ENCODE data around the gene TENM3.

DNA sequence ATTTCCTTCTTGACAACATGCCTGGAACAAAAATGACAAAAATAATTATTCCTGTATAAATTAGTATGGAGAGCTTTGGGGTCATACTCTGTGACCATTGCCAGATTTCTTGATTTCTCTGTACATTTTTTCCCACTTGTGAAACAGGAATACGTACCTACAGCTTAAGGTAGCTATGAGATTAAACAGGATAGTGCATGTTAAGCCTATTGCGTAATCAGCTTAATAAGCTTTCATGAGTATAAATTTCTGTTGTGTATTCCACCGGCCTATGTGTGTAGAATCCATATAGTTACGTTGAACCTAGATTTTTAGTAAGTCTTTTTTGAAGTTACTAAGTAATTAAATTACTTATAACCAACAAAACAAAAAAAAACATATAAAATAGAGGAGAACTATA lies 339.0 kb downstream of the TENM3 start:
- TF ChIP-seq CTCF (conservative IDR thresholded peaks at IDR 0.05; ENCODE audit: low read depth, low read length): no peak
- no peak for TF ChIP-seq EZH2 (IDR thresholded peaks at IDR 0.05; ENCODE audit: low read length, unreplicated experiment)
- no peak for TF ChIP-seq EZH2phosphoT487 (IDR thresholded peaks at IDR 0.05; ENCODE audit: borderline replicate concordance, low read length)
